GM10248 (cell line): ENCODE results near the gene GINS2.

Experiments
- CTCF ChIA-PET: fragments of 300-600 bp; sonication (Branson Sonifier 250); formaldehyde crosslinking; extraction: SDS; loops from one replicate; lab custom pipeline; 2021; ENCODE audit warnings: antibody characterized with exemption; lab: Yijun Ruan, JAX
- POLR2A ChIA-PET: fragments of 350-650 bp; sonication (Branson Sonifier 250); formaldehyde crosslinking; extraction: SDS; loops from one replicate; lab custom pipeline; 2020; ENCODE audit warnings: antibody characterized with exemption; lab: Yijun Ruan, JAX
- DNase-seq: peaks from one replicate; pipeline ENCODE4 v3.0.0; 2012; ENCODE audit errors: extremely low spot score
- CTCF ChIP-seq: IDR thresholded peaks from 2 replicates; pipeline ENCODE4 v1.5.1; 2012; ENCODE audit warnings: mild to moderate bottlenecking, low read depth; ENCODE audit errors: extremely low read depth, missing control alignments, control extremely low read depth

The GINS2 gene

GRCh38 chr16:85718153-85718477 is 29.4 kb upstream of the GINS2 start:
- CTCF ChIA-PET = interaction anchor here (0.7 to 3.6 kb wide), 32 partner anchors 8 to 603 kb away, joined by 3 to 28 read pairs (median 5); no protein-coding TSS in a partner anchor
- POLR2A ChIA-PET = no interaction called here

GRCh38 chr16:85717393-85718152 is 28.8 kb upstream of the GINS2 start:
- peak; percentile 54 for TF ChIP-seq CTCF
- POLR2A ChIA-PET = no interaction called here
- peak; percentile 79 for DNase-seq
- CTCF ChIA-PET = interaction anchor here (0.8 to 3.6 kb wide), 24 partner anchors 8 to 420 kb away, joined by 3 to 28 read pairs (median 6); partner anchors contain the start of gene GINS2

More at GRCh38 chr16:85718153-85718477, 29.4 kb upstream of the GINS2 start:
- no peak for TF ChIP-seq CTCF
- DNase-seq = no peak

GRCh38 chr16:85716680-85717038 is 27.9 kb upstream of the GINS2 start:
- CTCF ChIA-PET = interaction anchor here (1.1 to 3.6 kb wide), 21 partner anchors 7 to 419 kb away, joined by 3 to 28 read pairs (median 7); partner anchors contain the start of gene GINS2
- DNase-seq = no peak
- POLR2A ChIA-PET = no interaction called here
- no peak for TF ChIP-seq CTCF

GRCh38 chr16:85716022-85716679 is 27.4 kb upstream of the GINS2 start:
- POLR2A ChIA-PET = no interaction called here
- DNase-seq = no peak
- CTCF ChIA-PET = interaction anchor here (0.7 to 3.6 kb wide), 16 partner anchors 15 to 298 kb away, joined by 3 to 18 read pairs (median 6); no protein-coding TSS in a partner anchor
- TF ChIP-seq CTCF = no peak

- TF ChIP-seq CTCF = no peak
- no peak for DNase-seq
- ChIA-PET CTCF (interaction anchor here (0.7 to 2.0 kb wide), 9 partner anchors 14 to 297 kb away, joined by 3 to 8 read pairs (median 4); no protein-coding TSS in a partner anchor), POLR2A (no interaction called here)
Observed at GRCh38 chr16:85715169-85716021, 26.6 kb upstream of the GINS2 start.

- no peak for TF ChIP-seq CTCF
- CTCF ChIA-PET = interaction anchor here (1.3 kb wide), 1 partner anchor 10 kb away, joined by 3 read pairs; no protein-coding TSS in a partner anchor
- POLR2A ChIA-PET = no interaction called here
- DNase-seq = no peak
Observed at GRCh38 chr16:85712801-85713200, 24.0 kb upstream of the GINS2 start.
